ENCODE data around the gene MCM5.
"Not testable (repeated sequence)": the region's sequence is repeated elsewhere in the genome, so short reads cannot be mapped to it uniquely, and the experiment has no call there.

Gene MCM5

DNA sequence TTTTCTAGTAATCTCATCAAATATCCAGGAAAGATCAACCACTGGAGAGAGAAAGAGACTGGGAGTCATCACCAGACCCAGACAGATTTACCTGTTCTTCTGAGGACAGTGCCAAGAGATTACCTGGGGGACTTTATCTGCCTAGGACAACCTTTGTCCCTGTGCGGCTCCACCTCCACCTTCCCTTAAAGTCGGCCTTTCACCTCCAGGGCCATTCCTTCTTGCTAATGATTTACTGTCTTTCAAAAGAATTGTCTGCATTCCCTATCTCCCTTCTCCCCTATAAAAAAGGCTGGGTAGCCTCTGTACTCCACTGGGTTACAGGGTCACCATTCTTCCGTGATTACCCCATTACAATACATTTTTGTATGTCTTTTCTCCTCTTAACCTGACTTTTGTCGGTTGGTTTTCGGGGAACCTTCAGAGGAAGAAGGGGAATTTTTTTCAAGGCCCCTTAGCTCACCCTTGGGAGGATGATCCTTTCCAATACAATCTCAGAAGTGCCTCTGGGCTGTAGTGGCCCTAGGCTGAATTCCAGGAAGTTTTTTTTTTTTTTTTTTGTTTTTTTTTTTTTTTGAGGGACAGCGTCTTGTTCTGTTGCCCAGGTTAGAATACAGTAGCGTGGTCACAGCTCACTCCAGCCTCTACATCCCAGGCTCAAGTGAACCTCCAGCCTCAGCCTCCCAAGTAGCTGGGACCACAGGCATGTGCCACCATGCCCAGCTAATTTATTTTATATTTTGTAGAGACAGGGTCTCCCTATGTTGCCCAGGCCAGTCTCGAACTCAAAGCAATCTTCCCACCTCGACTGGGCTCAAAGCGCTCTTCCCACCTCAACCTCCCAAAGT lies 20.6 kb upstream of the MCM5 start:
- no peak for DNase-seq

DNA sequence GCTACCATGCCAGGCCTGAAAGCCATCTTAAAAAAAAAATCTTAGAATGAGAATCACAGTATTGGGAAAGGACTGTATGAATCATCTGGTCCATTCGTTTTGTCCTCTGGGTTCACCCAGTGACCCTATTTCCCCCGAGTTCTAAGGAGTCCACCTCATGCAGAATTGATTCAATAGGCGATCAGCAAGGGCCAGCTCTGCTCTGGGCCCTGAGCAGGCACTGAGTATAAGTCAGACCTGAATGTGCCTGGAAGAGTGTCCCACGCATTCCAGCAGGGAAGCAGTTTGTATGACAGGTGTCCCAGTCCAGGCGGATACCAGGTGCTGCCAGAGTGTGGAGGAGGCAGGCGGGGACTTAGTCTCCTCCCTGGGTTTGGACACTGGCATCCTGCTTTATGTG lies 19.9 kb upstream of the MCM5 start:
- DNase-seq: no peak

DNA sequence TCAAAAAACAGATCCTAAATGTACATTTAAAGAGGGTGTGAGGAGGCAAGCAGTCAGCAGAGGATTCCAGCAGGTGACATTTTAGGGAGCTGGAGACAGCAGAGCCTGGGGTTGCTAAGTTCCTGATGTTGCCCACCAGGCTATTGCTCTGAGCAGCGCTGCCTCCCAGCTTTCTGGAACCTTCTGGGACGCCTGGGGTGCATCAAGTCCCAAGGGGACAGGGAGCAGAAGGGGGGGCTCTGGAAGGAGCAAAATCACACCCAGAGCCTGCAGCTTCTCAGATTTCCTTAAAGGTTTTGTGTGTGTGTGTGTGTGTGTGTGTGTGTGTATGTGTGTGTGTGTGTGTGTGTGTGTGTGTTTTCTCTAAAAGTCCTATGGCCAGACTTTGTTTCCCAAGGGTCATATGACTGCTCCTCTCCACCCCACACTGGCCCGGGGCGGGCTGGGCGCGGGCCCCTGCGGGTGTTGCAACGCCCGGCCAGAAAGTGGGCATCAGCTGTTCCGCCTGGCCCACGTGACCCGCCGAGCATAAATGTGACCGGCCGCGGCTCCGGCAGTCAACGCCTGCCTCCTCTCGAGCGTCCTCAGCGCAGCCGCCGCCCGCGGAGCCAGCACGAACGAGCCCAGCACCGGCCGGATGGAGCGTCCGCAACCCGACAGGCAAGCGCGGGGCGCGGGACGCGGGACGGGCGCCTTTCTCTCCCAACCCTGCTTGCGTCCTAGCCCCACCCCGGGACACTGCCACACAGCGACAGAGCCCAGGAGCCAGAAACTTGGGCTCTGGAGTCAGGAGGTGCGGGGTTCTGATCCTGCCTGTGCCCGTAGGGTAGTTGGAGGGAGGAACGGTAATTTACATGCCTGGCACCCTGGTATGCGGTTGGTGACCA lies 19.2 kb upstream of the MCM5 start, which contains the start of gene HMOX1:
Gene HMOX1, plus strand, starts transcription at position 560 of the 887 bp plus-strand sequence. Its CDS starts 78 bp downstream, at position 638.
- peak; percentile 58 to 68 for DNase-seq

DNA sequence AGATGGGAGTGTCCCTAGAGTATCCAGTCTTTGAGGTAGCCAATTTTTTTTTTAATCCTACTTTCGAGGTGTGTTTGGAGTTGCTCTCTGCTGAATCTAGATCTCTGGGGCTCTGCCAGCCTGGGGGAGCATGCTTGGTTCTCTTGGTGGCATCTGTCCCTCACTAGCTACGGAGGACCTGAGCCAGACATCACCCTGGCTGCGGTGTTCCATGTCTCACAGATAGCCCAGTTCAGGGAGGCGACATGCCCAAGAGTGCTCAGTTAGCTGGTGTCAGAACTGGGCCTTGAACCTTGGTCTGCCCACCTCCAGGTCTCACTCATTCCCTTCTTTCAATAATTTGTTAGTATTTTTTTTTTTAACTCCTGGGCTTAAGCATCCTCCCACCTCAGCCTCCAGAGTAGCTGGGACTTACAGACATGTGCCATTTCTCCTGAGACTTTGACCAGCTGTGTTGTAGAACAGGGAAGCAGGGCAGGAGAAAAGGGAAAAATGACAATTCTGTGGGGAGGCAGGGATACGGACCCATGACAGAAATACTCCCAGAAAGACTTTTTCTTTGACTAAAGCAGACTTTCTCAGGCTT lies 18.4 kb upstream of the MCM5 start:
- DNase-seq: peak in 1 of 2 experiments; percentile 8

DNA sequence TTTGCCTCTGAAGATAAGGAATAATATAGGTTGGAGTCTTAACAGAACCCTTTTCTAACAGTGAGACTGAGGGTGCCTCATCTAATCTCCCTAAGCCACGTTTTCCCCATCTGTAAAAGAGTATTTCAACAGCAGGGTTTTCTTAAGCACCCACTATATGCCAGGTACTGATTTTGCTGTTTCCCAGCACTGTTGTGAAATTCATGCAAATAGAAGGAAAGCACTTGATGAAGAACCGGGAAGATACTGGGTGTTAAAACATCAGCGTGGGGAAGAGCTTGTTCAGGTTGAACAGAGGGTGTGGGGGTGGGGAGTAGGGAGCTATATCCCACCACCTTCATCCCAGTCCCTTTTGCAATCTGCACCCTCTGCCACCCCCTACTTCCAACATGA lies 16.3 kb upstream of the MCM5 start:
- no peak for DNase-seq

DNA sequence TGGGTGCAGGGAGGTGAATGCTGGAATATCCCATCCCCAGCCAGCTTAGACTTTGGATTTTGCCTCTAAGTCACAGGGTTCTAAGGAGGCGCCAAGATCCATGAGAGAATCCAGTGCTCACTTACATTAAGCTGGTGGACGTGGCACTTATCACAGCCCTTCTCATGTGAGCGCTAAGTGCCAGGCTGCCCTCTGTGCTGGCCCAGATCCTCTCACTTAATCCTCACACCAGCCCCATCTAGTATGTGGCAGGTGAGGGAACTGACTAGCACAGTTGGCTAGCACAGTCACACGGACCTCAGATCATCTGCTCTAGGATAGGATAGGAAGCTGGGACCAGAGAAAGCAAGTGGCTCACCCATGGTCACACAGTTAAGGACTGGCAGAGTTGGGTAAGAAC lies 15.4 kb upstream of the MCM5 start:
- DNase-seq: no peak

DNA sequence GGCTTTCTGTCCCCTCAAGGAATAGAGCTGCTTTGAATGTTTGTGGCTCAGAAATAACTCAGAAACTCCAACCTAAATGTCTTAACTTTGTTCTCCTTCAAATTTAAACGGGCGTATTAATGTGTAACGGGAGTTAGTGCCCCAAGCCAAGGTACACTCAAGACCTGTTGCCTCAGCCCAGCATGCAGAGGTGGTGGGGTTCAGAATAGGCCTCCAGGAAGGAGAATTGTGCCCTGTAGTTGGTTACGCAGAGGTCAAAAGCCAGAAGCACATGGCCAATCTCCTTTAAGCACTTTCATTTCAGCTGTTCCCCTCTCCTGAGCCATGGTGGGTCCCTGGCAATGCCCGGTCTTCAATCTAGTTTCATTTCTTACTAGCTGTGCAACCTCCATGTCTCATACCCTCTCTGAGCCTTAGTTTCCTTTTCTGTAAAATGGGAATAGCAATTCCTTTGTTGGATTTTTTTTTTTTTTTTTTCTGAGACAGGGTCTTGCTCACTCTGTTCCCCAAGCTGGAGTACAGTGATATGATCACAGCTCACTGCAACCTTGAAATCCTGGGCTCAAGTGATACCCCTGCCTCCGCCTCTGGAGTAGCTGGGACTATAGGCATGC lies 14.9 kb upstream of the MCM5 start:
- no peak for DNase-seq

DNA sequence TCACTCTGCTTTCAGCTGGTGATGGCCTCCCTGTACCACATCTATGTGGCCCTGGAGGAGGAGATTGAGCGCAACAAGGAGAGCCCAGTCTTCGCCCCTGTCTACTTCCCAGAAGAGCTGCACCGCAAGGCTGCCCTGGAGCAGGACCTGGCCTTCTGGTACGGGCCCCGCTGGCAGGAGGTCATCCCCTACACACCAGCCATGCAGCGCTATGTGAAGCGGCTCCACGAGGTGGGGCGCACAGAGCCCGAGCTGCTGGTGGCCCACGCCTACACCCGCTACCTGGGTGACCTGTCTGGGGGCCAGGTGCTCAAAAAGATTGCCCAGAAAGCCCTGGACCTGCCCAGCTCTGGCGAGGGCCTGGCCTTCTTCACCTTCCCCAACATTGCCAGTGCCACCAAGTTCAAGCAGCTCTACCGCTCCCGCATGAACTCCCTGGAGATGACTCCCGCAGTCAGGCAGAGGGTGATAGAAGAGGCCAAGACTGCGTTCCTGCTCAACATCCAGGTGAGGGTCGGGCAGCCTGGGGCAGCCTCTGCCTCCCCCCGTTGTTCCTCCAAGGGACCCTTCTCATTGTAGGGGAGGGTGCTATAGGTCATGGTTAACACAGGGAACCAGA lies 13.2 kb upstream of the MCM5 start:
- DNase-seq: no peak

DNA sequence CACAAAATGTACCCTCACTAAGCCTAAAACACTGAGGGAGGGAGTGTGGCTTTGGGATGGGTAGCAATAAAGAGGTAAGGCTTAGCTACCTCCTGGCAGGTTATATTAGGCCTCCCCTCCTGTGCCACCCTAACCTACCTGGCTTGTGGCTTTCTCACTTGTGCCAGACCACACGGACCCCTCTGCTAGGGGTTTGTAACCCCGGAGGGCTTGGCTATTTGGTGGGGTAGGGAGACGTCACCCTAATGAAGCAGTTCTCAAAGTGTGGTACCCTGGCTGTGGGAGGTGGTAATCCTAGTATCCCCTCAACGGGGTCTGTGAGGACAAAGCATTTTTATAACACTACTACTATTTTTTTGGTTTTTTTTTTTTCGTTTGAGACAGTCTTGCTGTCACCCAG lies 9.0 kb upstream of the MCM5 start:
- no peak for DNase-seq

DNA sequence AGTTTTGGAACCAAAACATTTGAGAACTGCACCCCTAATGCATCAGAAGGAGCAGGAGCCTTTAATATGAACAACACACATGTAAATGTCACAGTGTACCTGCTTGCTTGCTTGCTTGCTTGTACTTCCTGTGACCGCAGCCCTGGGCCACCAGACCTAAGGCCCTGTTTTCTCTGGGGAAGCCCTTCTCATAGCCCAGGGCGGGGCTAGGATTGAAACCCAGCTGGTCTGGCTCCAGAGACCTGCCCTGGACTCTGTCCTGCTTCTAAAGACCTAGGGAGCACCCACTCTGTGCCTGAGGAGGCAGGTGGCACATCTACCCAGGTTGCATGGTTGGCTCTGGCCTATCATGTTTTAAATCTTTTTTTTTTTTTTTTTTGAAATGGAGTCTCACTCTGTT lies 7.6 kb upstream of the MCM5 start:
- no peak for DNase-seq

DNA sequence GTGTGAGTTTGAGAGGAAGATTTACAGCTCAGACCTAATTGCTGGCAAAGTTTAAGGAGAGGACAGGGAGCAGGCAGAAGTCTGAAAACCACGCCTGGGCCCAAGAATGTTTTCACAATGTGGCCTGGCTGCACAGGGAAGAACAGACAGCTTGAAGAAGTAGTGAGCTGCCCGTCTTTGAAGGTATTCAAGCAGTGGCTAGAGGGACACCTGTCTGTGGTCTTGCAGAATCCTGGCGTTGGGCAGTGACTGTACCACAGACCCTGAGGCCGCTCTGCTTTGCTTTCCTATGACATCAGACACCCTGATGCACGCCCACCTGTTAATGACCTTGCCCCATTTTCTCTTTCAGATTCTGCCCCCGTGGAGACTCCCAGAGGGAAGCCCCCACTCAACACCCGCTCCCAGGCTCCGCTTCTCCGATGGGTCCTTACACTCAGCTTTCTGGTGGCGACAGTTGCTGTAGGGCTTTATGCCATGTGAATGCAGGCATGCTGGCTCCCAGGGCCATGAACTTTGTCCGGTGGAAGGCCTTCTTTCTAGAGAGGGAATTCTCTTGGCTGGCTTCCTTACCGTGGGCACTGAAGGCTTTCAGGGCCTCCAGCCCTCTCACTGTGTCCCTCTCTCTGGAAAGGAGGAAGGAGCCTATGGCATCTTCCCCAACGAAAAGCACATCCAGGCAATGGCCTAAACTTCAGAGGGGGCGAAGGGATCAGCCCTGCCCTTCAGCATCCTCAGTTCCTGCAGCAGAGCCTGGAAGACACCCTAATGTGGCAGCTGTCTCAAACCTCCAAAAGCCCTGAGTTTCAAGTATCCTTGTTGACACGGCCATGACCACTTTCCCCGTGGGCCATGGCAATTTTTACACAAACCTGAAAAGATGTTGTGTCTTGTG lies 6.6 kb upstream of the MCM5 start:
- DNase-seq: no peak

DNA sequence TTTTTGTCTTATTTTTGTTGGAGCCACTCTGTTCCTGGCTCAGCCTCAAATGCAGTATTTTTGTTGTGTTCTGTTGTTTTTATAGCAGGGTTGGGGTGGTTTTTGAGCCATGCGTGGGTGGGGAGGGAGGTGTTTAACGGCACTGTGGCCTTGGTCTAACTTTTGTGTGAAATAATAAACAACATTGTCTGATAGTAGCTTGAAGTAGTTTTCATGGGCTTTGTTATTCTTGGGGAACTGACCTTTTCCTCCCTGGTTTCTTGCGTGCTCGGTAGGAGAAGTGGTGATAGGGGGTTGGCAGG lies 6.0 kb upstream of the MCM5 start:
- DNase-seq: no peak

DNA sequence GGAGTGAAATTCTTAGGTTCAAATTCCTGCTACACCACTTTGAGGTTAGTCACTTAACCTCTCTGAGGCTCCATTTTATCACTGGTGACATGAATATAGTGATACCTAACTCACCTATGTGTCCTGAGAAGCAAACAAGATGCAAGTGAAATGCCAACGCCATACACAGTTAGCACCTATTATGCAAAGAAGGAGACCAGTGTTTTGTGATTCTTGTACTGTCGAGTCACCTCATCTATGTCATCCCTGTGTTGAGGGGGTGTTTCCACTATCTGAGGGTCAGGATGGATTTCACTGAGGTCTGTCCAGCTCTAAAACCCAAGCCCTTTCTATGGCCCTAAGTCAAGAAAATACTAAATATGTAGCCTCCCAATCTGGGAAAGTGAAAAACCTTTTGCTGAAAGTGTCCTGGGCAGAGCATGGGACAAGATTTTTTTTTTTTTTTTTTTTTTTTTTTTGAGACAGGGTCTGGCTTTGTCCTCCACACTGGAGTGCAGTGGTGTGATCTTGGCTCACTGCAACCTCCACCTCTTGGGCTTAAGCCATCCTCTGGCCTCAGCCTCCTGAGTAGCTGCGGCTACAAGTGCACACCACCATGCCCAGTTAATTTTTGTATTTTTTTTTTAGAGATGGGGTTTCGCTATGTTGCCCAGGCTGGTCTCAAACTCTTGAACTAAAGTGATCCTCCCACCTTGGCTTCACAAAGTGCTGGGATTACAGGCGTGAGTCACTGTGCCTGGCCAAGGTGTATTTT lies 5.0 kb upstream of the MCM5 start:
- no peak for DNase-seq

DNA sequence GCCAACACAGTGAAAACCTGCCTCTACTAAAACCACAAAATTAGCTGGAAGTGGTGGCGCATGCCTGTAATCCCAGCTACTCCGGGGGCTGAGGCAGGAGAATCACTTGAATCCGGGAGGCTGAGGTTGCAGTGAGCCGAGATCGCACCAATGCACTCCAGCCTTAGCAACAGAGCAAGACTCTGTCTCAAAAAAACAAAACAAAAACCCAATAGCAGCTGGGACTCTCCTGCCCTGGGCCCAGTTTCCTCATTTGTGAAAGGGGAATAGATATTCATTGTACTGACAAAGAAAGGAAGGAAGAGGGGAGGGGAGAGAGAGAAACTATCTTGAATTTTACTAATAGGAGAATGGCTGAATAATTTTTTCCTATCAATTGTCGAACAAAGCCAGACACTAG lies 3.3 kb upstream of the MCM5 start:
- not testable (repeated sequence) for DNase-seq

DNA sequence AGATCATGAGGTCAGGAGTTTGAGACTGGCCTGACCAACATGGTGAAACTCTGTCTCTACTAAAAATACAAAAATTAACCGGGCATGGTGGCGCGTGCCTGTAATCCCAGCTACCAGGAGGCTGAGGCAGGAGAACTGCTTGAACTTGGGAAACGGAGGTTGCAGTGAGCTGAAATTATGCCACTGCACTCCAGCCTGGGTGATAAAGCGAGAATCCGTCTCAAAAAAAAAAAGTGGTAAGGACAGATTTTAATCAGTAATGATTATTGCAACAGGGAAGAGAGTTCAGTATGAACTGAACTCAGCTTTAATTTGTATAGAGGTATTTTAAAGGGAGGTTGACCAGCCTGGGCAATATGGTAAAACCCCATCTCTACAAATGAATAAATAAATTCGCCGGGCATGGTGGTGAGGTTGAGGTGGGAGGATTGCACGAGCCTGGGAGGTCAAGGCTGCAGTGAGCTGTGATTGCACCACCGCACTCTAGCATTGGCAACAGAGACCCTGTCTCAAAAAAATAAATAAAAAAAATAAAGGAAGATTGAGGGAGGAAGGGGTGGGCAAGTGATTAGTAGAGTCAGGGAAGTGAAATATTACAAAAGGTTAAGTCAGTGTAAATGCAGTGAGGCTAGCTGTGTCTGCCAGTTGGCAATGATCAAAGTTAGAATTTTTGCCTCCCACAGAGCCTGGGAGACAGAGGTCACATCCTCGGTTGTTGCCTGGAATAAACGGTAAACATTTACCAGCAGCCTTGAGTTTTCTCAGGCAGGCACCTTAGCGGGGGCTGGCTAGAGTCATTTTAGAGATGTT lies 2.6 kb upstream of the MCM5 start:
- DNase-seq: no peak

DNA sequence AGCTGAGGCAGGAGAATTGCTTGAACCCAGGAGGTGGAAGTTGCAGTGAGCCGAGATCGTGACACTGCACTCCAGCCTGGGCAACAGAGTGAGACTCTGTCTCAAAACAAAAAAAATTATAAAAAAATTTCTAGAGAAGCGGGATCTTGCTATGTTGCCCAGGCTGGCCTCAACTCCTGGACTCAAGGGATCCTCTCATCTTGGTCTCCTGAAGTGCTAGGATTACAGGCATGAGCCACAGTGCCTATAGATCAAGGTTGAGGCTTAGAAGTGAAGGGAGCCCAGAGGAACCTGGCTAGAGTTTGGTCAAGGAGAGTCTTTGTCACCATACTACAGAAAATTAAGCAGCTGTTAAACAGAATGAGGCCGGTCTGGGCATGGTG lies 1.4 kb upstream of the MCM5 start:
- no peak for DNase-seq

DNA sequence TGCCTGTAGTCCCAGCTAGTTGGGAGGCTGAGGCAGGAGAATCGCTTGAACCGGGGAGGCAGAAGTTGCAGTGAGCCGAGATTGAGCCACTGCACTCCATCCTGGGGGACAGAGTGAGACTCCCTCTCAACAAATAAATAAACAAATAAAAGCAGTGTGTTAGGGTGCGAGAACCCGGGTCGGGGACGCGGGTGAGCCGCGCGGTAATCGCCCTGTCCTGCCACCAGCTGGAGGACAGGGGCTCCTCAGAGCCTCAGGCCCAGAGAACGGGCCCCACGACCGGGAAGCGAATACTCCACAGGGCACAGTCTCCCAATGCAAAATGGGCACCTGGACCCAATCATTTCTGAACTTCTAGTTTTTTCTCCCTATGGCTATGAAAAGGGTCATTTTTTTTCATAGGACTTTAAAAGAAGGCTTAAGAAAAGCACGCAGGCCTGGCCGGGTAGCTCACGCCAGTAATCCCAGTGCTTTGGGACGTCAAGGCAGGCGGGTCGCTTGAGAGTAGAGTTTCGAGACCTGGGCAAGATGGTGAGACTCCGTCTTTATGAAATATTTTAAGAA lies 744 bp upstream of the MCM5 start:
- peak; percentile 27 to 35 for DNase-seq

DNA sequence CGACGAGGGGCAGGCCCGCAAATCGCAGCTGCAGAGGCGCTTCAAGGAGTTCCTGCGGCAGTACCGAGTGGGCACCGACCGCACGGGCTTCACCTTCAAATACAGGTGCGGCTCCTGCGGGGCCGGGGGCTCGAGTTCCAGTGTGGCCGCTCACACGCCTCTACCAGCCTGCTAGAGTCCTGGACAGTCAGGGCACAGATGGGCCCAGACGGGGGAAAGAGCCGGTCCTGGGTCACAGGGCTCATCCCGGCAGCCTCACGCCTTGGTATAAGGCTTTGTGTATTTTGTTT lies 506 bp downstream of the MCM5 start:
- DNase-seq: peak; percentile 17 to 41

DNA sequence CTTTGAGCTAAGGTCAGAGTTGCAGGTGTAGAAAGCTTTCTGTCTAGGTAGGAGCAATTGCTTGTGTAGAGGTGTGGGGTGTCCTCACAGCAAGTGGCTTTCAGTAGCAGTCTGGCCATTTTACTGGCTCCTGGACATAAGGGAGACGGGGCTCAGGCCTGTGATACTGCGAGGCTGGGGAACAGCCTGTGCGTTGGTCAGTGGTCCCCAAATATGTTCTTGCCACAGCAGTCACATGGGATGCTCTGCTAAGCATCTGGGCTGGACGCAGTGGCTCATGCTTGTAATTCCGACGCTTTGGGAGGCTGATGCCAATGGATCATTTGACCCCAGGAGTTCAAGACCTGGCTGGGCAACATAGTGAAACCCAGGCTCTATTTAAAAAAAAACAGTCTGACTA lies 1.9 kb downstream of the MCM5 start:
- no peak for DNase-seq

DNA sequence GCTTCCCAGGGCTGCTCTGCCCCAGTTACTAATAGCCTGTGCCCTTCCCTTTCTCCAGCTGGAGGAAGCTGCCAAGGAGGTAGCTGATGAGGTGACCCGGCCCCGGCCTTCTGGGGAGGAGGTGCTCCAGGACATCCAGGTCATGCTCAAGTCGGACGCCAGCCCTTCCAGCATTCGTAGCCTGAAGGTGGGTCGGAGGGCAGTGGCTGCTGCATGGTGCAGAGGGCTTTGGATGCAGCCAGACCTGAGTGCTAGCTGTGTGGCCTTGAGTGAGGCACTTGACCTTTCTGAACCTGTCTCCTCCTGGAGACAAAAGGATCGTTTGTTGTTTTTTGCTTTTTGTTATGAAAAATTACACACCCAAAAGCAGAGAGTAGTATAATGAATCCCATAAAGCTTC lies 3.4 kb downstream of the MCM5 start:
- no peak for DNase-seq

All from activated CD4-positive, alpha-beta T cell treated with anti-CD3 and anti-CD28 coated beads, Interleukin-2, amount 50 U/mL, for 48 hours (primary cell).